GM12878 (cell line): Measurements from ENCODE around the gene DNMT3B. TPM values are rescaled to one million over a fixed set of nuclear protein-coding genes. Genes with fewer than 3 reads are reported as not detected.

ENCODE experiments used
- ATAC-seq: fragments of 200-7000 bp; cut with Tn5 transposase; 3 replicates; pipeline ENCODE4 v1.9.1; 2020; ENCODE audit warnings: mild to moderate bottlenecking, moderate library complexity
- BruUV-seq: library from RNA; stranded (reverse); fragments of 400-500 nt; replicated peaks from 2 replicates; lab custom pipeline; 2021; lab: Mats Ljungman, UMichigan
- CTCF ChIA-PET: fragments of 300-600 bp; sonication (Branson Sonifier 250); formaldehyde crosslinking; extraction: SDS; loops from one replicate; lab custom pipeline; 2021; ENCODE audit warnings: inconsistent platforms; lab: Yijun Ruan, JAX
- POLR2A ChIA-PET: fragments of 350-600 bp; formaldehyde crosslinking; extraction: SDS; loops from one replicate; lab custom pipeline; 2021; ENCODE audit warnings: inconsistent platforms; lab: Charles Lee
- RAD21 ChIA-PET: fragments of 300-600 bp; sonication (Branson Sonifier 250); formaldehyde crosslinking; loops from one replicate; lab custom pipeline; 2023; ENCODE audit warnings: antibody characterized with exemption; ENCODE audit not compliant: unreplicated experiment; lab: Charles Lee
- SMC1A ChIA-PET: fragments of 300-600 bp; sonication (Branson Sonifier 250); formaldehyde crosslinking; loops from one replicate; lab custom pipeline; 2023; ENCODE audit not compliant: unreplicated experiment, uncharacterized antibody; lab: Charles Lee
- DNase-seq: peaks from one replicate; pipeline ENCODE4 v3.0.0-alpha.2; 2011; ENCODE audit warnings: low read depth, low spot score
- FAIRE-seq: peaks from 3 replicates; lab custom pipeline; 2011; peaks lifted over from hg19 to GRCh38; lab: Jason Lieb, UNC
- H2AFZ ChIP-seq: 2 replicates; pipeline ENCODE4 v1.6.0; 2011; ENCODE audit warnings: low read depth, low read length, control low read depth; ENCODE audit not compliant: control insufficient read depth
- H3K27ac ChIP-seq: 2 replicates; pipeline ENCODE4 v1.5.1; 2011; ENCODE audit warnings: control low read depth; ENCODE audit not compliant: control insufficient read depth, insufficient read depth
- H3K27me3 ChIP-seq, 2 experiments: replicated peaks in 1 of 2; 2 replicates each; pipeline versions ENCODE4 v1.6.0 to v1.6.1; 2011; ENCODE audit warnings: low read length in 1 of 2; ENCODE audit not compliant: control insufficient read depth in 2 of 2, insufficient read depth in 2 of 2
- H3K36me3 ChIP-seq, 2 experiments: 2 replicates each; pipeline ENCODE4 v1.5.1; 2011; ENCODE audit warnings: low read length in 1 of 2; ENCODE audit not compliant: control insufficient read depth in 2 of 2, insufficient read depth in 2 of 2
- H3K4me1 ChIP-seq: 2 replicates; pipeline ENCODE4 v1.6.1; 2011; ENCODE audit warnings: mild to moderate bottlenecking, low read length, moderate library complexity, mixed read lengths; ENCODE audit not compliant: control insufficient read depth, insufficient read depth
- H3K4me2 ChIP-seq: 2 replicates; pipeline ENCODE4 v1.6.0; 2011; ENCODE audit warnings: control low read depth; ENCODE audit not compliant: control insufficient read depth, insufficient read depth
- H3K4me3 ChIP-seq: fragments of 200-600 bp; sonication (generic); 2 replicates; pipeline ENCODE4 v1.5.1; 2016
- H3K79me2 ChIP-seq: 2 replicates; pipeline ENCODE4 v1.6.0; 2011; ENCODE audit warnings: low read length; ENCODE audit not compliant: control insufficient read depth, insufficient read depth
- H3K9ac ChIP-seq: 2 replicates; pipeline ENCODE4 v1.8.0; 2011; ENCODE audit warnings: low read length, control low read depth, mixed read lengths; ENCODE audit not compliant: control insufficient read depth, insufficient read depth
- H3K9me3 ChIP-seq: replicated peaks from 3 replicates; pipeline ENCODE4 v1.5.1; 2011; ENCODE audit warnings: mild to moderate bottlenecking, low read length; ENCODE audit not compliant: control insufficient read depth, insufficient read depth
- H4K20me1 ChIP-seq: 2 replicates; pipeline ENCODE4 v1.6.0; 2011; ENCODE audit not compliant: control insufficient read depth, insufficient read depth
- BACH1 ChIP-seq: fragments of 450-650 bp; IDR thresholded peaks from 2 replicates; pipeline ENCODE4 v1.6.1; 2017; ENCODE audit warnings: mild to moderate bottlenecking, borderline replicate concordance
- BRCA1 ChIP-seq: IDR thresholded peaks from 2 replicates; pipeline ENCODE4 v1.6.1; 2011; ENCODE audit warnings: low read depth, low read length, improper control_type of control experiment
- ETV6 ChIP-seq, 2 experiments: fragments of 450-650 bp in 1 of 2; IDR thresholded peaks in 1 of 2; conservative IDR thresholded peaks in 1 of 2; 2 replicates each; pipeline ENCODE4 v1.6.1; 2014; ENCODE audit warnings: antibody characterized with exemption in 1 of 2, borderline replicate concordance in 1 of 2, low read depth in 1 of 2, mild to moderate bottlenecking in 1 of 2, moderate library complexity in 1 of 2
- HCFC1 ChIP-seq: fragments of 150-350 bp; IDR thresholded peaks from 2 replicates; pipeline ENCODE4 v1.6.1; 2014; ENCODE audit warnings: low read length
- IKZF1 ChIP-seq: fragments of 450-650 bp; conservative IDR thresholded peaks from 2 replicates; pipeline ENCODE4 v1.6.1; 2017; ENCODE audit warnings: antibody characterized with exemption, mild to moderate bottlenecking
- JUND ChIP-seq: IDR thresholded peaks from 2 replicates; pipeline ENCODE4 v1.6.1; 2012; ENCODE audit warnings: low read depth, mild to moderate bottlenecking, low read length, improper control_type of control experiment, moderate library complexity
- MEF2A ChIP-seq: IDR thresholded peaks from 2 replicates; pipeline ENCODE4 v1.6.1; 2011; ENCODE audit warnings: low read depth, mild to moderate bottlenecking, low read length, moderate library complexity; ENCODE audit not compliant: insufficient read depth
- POLR2AphosphoS2 ChIP-seq: IDR thresholded peaks from 2 replicates; pipeline ENCODE4 v1.6.1; 2011; ENCODE audit warnings: low read depth, mild to moderate bottlenecking, low read length, improper control_type of control experiment, moderate library complexity
- REST ChIP-seq: IDR thresholded peaks from 2 replicates; pipeline ENCODE4 v1.6.1; 2012; ENCODE audit warnings: mild to moderate bottlenecking, low read depth, low read length
- SMAD1 ChIP-seq: fragments of 450-650 bp; IDR thresholded peaks from 2 replicates; pipeline ENCODE4 v1.6.1; 2018; ENCODE audit warnings: mild to moderate bottlenecking, low read depth; ENCODE audit not compliant: partially characterized antibody
- SMARCA5 ChIP-seq: fragments of 450-650 bp; IDR thresholded peaks from 2 replicates; pipeline ENCODE4 v1.6.1; 2017; ENCODE audit warnings: mild to moderate bottlenecking
- SP1 ChIP-seq: IDR thresholded peaks from one replicate; pipeline ENCODE4 v1.6.1; 2011; ENCODE audit warnings: low read depth, low read length
- SREBF2 ChIP-seq: IDR thresholded peaks from 2 replicates; pipeline ENCODE4 v1.6.1; 2012; ENCODE audit warnings: mild to moderate bottlenecking, low read length
- STAT1 ChIP-seq: fragments of 450-650 bp; conservative IDR thresholded peaks from 2 replicates; pipeline ENCODE4 v1.6.1; 2014; ENCODE audit warnings: antibody characterized with exemption, mild to moderate bottlenecking
- TARDBP ChIP-seq: IDR thresholded peaks from 2 replicates; pipeline ENCODE4 v1.6.1; 2016; ENCODE audit warnings: borderline replicate concordance
- ZZZ3 ChIP-seq: IDR thresholded peaks from 2 replicates; pipeline ENCODE4 v1.6.1; 2011; ENCODE audit warnings: low read depth; ENCODE audit not compliant: control insufficient read depth, insufficient read length
- WGBS: methylation state at CpG from one replicate; pipeline ENCODE4 v1.1.6; 2016; ENCODE audit warnings: low lambda C conversion rate; ENCODE audit not compliant: insufficient replicate concordance, insufficient coverage; ENCODE audit errors: missing lambda C conversion rate; 5-methylcytosine and 5-hydroxymethylcytosine counted together
- in situ Hi-C: fragments of 300-500 bp; cut with MboI; formaldehyde crosslinking; loops from 9 replicates; pipeline ENCODE4 v1.14.3; 2018; ENCODE audit warnings: mixed read lengths
- intact Hi-C: fragments of 100-400 bp; cut with micrococcal nuclease; formaldehyde crosslinking; loops from one replicate; pipeline ENCODE4 v1.14.2; 2022; ENCODE audit not compliant: unreplicated experiment
- polyA plus RNA-seq, 11 experiments: library from polyadenylated mRNA; depleted of rRNA in 4 of 11; unstranded in 6 of 11; stranded (reverse) in 5 of 11; fragments of >200 nt; fragmentation: Nextera tagmentation in 4 of 11; fragmentation: Illumina TruSeq in 1 of 11; extraction: Ambion mirVana in 4 of 11; extraction: Trizol in 1 of 11; gene quantifications; 1 replicate in 1 of 11; 2 replicates in 10 of 11; pipeline versions ENCODE4 v1.2.1 to v1.2.3, GENCODE V29; 2011 to 2016; ENCODE audit warnings: inconsistent platforms in 2 of 11, missing spikeins in 2 of 11, low read depth in 1 of 11
- total RNA-seq, 4 experiments: library from RNA; depleted of rRNA in 3 of 4; stranded (reverse); fragments of >200 nt in 3 of 4; fragmentation: Illumina TruSeq in 1 of 4; extraction: Trizol in 1 of 4; gene quantifications; 2 replicates each; pipeline versions ENCODE4 v1.2.1 to v1.2.3, GENCODE V29; 2013 to 2021
- TF ChIP-seq, protein P1 (sequence below): IDR thresholded peaks from 2 replicates; pipeline ENCODE4 v1.6.1; 2012; ENCODE audit warnings: low read depth, low read length, improper control_type of control experiment
- TF ChIP-seq, protein P2 (sequence below): fragments of 450-650 bp; IDR thresholded peaks from 2 replicates; pipeline ENCODE4 v1.6.1; 2014; ENCODE audit warnings: mild to moderate bottlenecking

The DNMT3B gene
- total and polyA plus RNA-seq, 10 of the 15 experiments (the other 5 are each of a cell fraction or from before 2014, with no cell fraction given), result 0.23 to 1.9 (median 1.1) TPM

GRCh38 chr20:32822225-32822624 is 60.0 kb downstream of the DNMT3B start:
- FAIRE-seq, result no peak
- H3K27ac ChIP-seq, result no peak overlapping the region

More at GRCh38 chr20:32822225-32822624, 60.0 kb downstream of the DNMT3B start:
- Histone ChIP-seq H3K9me3 (no peaks in the 10 kb centered on the region), H3K9ac (no peak overlapping the region), H3K4me1 (peaks cover 6% of the 10 kb centered on the region), H3K79me2 (peaks cover 63% of the 10 kb centered on the region), H2AFZ (no peak overlapping the region), H4K20me1 (peaks cover 10% of the 10 kb centered on the region), H3K4me2 (peak overlapping the region; percentile 83), H3K27me3 (no peaks in the 10 kb centered on the region), H3K4me3 (peak overlapping the region; percentile 79; the same call in 1 of the 2 replicates), H3K36me3 (peaks cover 0 to 8% of the 10 kb centered on the region in 2 experiments; a peak in 2 of 4 replicates)
- ChIA-PET CTCF (interaction anchor here (0.9 to 2.1 kb wide), 7 partner anchors 8 to 149 kb away, joined by 3 to 9 read pairs (median 4); no protein-coding TSS in a partner anchor), SMC1A (interaction anchor here (0.8 to 1.1 kb wide), 3 partner anchors 10 to 183 kb away, joined by 3 read pairs; no protein-coding TSS in a partner anchor), POLR2A (interaction anchor here (0.8 kb wide), 1 partner anchor 10 kb away, joined by 3 read pairs; no protein-coding TSS in a partner anchor), RAD21 (interaction anchor here (1.0 kb wide), 1 partner anchor 148 kb away, joined by 3 read pairs; no protein-coding TSS in a partner anchor)
- TF ChIP-seq IKZF1 (no peak), POLR2AphosphoS2 (no peak), MEF2A (no peak), TARDBP (no peak), STAT1 (no peak), SMAD1 (no peak), BRCA1 (no peak), BACH1 (no peak), SP1 (no peak), REST (no peak), ETV6 (conservative IDR thresholded peaks at IDR 0.05 in 1 of 2, IDR thresholded peaks at IDR 0.05 in 1 of 2; ENCODE audit: borderline replicate concordance in 1 of 2, low read depth in 1 of 2) (no peak), HCFC1 (no peak), SREBF2 (no peak), JUND (no peak), ZZZ3 (no peak), SMARCA5 (no peak)
- TF ChIP-seq, protein P1, sequence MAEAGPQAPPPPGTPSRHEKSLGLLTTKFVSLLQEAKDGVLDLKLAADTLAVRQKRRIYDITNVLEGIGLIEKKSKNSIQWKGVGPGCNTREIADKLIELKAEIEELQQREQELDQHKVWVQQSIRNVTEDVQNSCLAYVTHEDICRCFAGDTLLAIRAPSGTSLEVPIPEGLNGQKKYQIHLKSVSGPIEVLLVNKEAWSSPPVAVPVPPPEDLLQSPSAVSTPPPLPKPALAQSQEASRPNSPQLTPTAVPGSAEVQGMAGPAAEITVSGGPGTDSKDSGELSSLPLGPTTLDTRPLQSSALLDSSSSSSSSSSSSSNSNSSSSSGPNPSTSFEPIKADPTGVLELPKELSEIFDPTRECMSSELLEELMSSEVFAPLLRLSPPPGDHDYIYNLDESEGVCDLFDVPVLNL, result no peak
- TF ChIP-seq, protein P2, sequence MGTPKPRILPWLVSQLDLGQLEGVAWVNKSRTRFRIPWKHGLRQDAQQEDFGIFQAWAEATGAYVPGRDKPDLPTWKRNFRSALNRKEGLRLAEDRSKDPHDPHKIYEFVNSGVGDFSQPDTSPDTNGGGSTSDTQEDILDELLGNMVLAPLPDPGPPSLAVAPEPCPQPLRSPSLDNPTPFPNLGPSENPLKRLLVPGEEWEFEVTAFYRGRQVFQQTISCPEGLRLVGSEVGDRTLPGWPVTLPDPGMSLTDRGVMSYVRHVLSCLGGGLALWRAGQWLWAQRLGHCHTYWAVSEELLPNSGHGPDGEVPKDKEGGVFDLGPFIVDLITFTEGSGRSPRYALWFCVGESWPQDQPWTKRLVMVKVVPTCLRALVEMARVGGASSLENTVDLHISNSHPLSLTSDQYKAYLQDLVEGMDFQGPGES, result no peak
- 90% methylated on average over 5 of the region's 5 CpGs for WGBS
- no peak for ATAC-seq
- in situ Hi-C loops, result no loop called here
- no TSS peak for BruUV-seq
- DNase-seq, result no peak
- intact Hi-C loops, result no loop called here
